Gastroesophageal sphincter (tissue), 4 donors: ENCODE data around the gene NISCH. TPM values are rescaled to one million over a fixed set of nuclear protein-coding genes. Genes with fewer than 3 reads are reported as not detected.
A peak's percentile ranks its signal among the peaks of the same experiment; 100 is the strongest.

Experiments used
- ATAC-seq: fragments of 150-250 bp; one replicate; pipeline ENCODE4 v1.9.1; 2016; ENCODE audit warnings: mild to moderate bottlenecking, moderate library complexity
- H3K27ac ChIP-seq, 4 donors: fragments of 200-600 bp; sonication (generic) in 3 of 4; 1 replicate in 3 of 4; 2 replicates in 1 of 4; pipeline ENCODE4 v1.5.1; 2016 to 2019
- H3K27me3 ChIP-seq: fragments of 200-600 bp; sonication (generic); one replicate; pipeline ENCODE4 v1.5.1; 2019
- H3K36me3 ChIP-seq, 2 donors: fragments of 200-600 bp; sonication (generic); one replicate each; pipeline ENCODE4 v1.5.1; 2019; ENCODE audit warnings: control low read depth in 1 of 2
- H3K4me1 ChIP-seq, 3 donors: fragments of 200-600 bp; sonication (generic); 1 replicate in 2 of 3; 2 replicates in 1 of 3; pipeline ENCODE4 v1.5.1; 2016 to 2019; ENCODE audit warnings: control low read depth in 2 of 3
- H3K4me3 ChIP-seq, 2 donors: fragments of 200-600 bp; sonication (generic); one replicate each; pipeline ENCODE4 v1.5.1; 2019; ENCODE audit warnings: mild to moderate bottlenecking in 1 of 2, moderate library complexity in 1 of 2
- H3K9me3 ChIP-seq, 3 donors: fragments of 200-600 bp; sonication (generic); one replicate each; pipeline ENCODE4 v1.5.1; 2017 to 2019; ENCODE audit warnings: control low read depth in 2 of 3
- EP300 ChIP-seq: sonication (generic); formaldehyde crosslinking; IDR thresholded peaks from one replicate; pipeline ENCODE4 v1.6.1; 2017; ENCODE audit warnings: antibody characterized with exemption, mild to moderate bottlenecking
- POLR2A ChIP-seq, 2 donors: fragments of 450-650 bp; IDR thresholded peaks; one replicate each; pipeline ENCODE4 v1.6.1; 2017; ENCODE audit warnings: antibody characterized with exemption in 2 of 2, mild to moderate bottlenecking in 2 of 2, moderate library complexity in 1 of 2
- POLR2AphosphoS5 ChIP-seq: sonication (generic); formaldehyde crosslinking; IDR thresholded peaks from one replicate; pipeline ENCODE4 v1.6.1; 2017; ENCODE audit warnings: antibody characterized with exemption
- WGBS, 2 donors: methylation state at CpG; one replicate each; pipeline ENCODE4 v1.1.5; 2018; ENCODE audit warnings: low coverage in 1 of 2; 5-methylcytosine and 5-hydroxymethylcytosine counted together
- total RNA-seq, 4 donors: library from RNA; depleted of rRNA; stranded (reverse); fragments of >200 nt; gene quantifications; one replicate each; pipeline ENCODE4 v1.1.0, GENCODE V29; 2016
- TF ChIP-seq, protein P1 (sequence below), 4 experiments: fragments of 200-600 bp in 2 of 4; fragments of 450-650 bp in 2 of 4; sonication (generic) in 1 of 4; IDR thresholded peaks; one replicate each; pipeline ENCODE4 v1.5.1; 2017 to 2019; ENCODE audit warnings: antibody characterized with exemption in 4 of 4, mild to moderate bottlenecking in 2 of 4, moderate library complexity in 2 of 4

Gene NISCH
- total RNA-seq, 4 donors from 2014 or later = 56.7 to 95.9 (median 78.9) TPM

DNA sequence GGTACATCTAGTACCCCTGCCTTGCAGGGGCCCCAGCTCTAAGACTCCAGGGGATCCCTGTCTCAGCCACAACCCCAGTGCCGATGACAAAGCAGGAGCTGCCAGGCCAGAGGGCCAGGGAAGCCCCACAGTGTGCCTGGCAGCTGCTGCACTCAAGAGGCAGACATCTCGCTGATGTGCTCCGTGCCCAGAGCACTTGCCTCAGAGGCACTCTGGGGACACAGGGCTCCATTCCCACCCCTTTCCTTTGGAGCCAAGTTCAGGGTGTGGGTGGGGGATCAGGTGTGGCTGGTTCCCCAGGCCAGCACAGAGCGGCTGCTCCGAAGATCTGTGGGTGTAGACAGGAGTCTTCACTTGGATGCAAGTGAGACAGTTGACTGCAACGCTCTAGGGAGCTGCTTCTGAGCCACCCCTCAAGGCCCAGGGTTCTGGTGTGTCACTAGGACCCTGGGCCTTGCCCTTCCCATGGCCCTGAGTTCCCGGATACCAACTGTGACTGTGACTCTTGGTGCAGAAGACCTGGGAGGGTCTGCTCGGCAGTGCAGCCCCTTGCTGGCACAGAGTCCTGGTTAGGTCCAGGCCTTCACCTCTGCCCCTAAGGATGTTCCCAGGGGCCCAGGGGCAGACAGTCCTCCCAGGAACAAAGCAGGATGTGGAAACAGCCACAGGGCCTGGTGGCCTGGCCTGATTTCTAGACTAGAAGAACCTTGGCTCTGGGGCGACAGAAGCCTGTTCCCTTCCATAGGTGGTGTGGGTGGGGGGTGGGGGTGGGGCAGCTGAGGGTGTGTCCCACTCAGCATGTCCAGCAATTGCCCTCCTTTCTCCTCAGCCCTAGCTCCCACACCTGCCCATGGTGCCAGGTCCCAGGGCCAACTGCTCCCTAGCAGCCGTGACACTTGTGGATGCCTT is 75.8 kb downstream of the NISCH start:
- Histone ChIP-seq H3K27ac (peak overlapping the region in 3 of 4 donors; percentile 78 to 95 (median 81)), H3K27me3 (no peaks in the 10 kb centered on the region), H3K4me1 (peaks cover 5 to 80% (median 45%) of the 10 kb centered on the region in 3 donors), H3K4me3 (no peak overlapping the region), H3K36me3 (peaks cover 0 to 26% of the 10 kb centered on the region in 2 donors), H3K9me3 (no peaks in the 10 kb centered on the region)
- TF ChIP-seq EP300 = no peak
- no peak for TF ChIP-seq POLR2AphosphoS5
- TF ChIP-seq, protein P1, sequence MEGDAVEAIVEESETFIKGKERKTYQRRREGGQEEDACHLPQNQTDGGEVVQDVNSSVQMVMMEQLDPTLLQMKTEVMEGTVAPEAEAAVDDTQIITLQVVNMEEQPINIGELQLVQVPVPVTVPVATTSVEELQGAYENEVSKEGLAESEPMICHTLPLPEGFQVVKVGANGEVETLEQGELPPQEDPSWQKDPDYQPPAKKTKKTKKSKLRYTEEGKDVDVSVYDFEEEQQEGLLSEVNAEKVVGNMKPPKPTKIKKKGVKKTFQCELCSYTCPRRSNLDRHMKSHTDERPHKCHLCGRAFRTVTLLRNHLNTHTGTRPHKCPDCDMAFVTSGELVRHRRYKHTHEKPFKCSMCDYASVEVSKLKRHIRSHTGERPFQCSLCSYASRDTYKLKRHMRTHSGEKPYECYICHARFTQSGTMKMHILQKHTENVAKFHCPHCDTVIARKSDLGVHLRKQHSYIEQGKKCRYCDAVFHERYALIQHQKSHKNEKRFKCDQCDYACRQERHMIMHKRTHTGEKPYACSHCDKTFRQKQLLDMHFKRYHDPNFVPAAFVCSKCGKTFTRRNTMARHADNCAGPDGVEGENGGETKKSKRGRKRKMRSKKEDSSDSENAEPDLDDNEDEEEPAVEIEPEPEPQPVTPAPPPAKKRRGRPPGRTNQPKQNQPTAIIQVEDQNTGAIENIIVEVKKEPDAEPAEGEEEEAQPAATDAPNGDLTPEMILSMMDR (IDR thresholded peaks at IDR 0.05) = no peak
- TF ChIP-seq POLR2A (IDR thresholded peaks at IDR 0.05) = no peak
- WGBS, 2 donors = 80 to 100% methylated on average over 1 to 2 of the region's 10 CpGs
- ATAC-seq = no peak

DNA sequence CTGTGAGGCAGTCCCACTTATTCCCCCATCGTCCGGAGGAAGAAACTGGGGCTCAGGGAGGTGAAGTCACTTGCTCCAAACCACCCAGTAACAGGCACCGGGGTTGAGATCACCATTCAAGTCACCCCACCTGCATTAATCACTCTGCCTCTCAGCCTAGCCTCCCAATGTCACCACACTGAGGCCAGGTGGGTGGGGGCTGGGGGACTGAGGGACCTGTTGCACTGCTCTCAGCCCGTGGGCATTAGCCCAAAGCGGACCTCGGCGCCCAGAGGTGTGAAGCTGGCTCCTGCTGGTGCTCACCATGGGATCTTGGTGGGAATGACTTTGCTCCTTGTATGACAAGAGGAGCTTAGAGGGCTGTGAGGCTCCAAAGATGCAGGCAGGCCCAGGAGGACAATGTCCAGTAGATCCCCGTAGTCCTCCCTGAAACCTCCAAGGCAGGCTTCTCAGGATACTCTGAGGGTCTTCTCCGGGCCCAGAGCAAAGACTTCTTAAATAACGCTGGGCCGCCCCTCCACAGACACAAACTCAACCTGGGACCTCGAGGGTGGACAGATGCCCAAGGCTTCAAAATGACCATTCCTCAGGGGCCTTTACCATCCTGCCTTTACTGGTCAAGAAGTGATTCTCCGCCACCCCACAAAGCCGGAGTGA is 76.6 kb downstream of the NISCH start:
- ATAC-seq = no peak
- TF ChIP-seq, protein P1 (IDR thresholded peaks at IDR 0.05) = no peak
- TF ChIP-seq EP300 = no peak
- TF ChIP-seq POLR2A (IDR thresholded peaks at IDR 0.05) = no peak
- TF ChIP-seq POLR2AphosphoS5 = no peak
- peak overlapping the region in 1 of 2 donors; percentile 74 for H3K4me3 ChIP-seq
- H3K27me3 ChIP-seq = no peaks in the 10 kb centered on the region
- H3K36me3 ChIP-seq = peaks cover 0 to 20% of the 10 kb centered on the region in 2 donors
- no peaks in the 10 kb centered on the region for H3K9me3 ChIP-seq
- peak overlapping the region in 3 of 4 donors; percentile 78 to 95 (median 81) for H3K27ac ChIP-seq
- peaks cover 5 to 73% (median 45%) of the 10 kb centered on the region in 3 donors for H3K4me1 ChIP-seq
- WGBS, 2 donors = 72% methylated on average over 3 of the region's 14 CpGs; no CpG with 5 or more reads in 1 of the 2 donors

DNA sequence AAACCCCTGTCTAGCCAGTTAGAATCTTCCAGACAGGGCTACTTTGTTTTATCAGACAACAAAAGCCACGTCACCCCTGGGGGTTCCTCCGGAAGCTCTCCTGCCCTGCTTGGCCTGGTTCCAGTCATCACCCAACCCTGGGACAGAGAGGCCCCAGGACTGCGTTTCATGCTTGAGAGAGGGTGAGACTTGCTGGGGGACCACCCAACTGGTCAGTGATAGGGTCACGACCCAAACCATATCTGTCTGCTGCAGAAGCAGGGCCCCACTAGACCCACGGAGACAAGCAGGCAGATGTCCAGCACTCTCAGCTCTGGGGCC is 77.1 kb downstream of the NISCH start:
- H3K36me3 ChIP-seq = peaks cover 0 to 15% of the 10 kb centered on the region in 2 donors
- H3K4me1 ChIP-seq = peaks cover 5 to 78% (median 45%) of the 10 kb centered on the region in 3 donors
- H3K9me3 ChIP-seq = no peaks in the 10 kb centered on the region
- ATAC-seq = no peak
- H3K27ac ChIP-seq = peak overlapping the region in 3 of 4 donors; percentile 78 to 95 (median 81)
- TF ChIP-seq, protein P1 (IDR thresholded peaks at IDR 0.05) = no peak
- TF ChIP-seq EP300 = no peak
- no peak for TF ChIP-seq POLR2AphosphoS5
- no peak for TF ChIP-seq POLR2A (IDR thresholded peaks at IDR 0.05)
- no peaks in the 10 kb centered on the region for H3K27me3 ChIP-seq
- peak overlapping the region; percentile 74 to 75 for H3K4me3 ChIP-seq
- no CpG with 5 or more reads among the region's 5 CpGs for WGBS, 2 donors

DNA sequence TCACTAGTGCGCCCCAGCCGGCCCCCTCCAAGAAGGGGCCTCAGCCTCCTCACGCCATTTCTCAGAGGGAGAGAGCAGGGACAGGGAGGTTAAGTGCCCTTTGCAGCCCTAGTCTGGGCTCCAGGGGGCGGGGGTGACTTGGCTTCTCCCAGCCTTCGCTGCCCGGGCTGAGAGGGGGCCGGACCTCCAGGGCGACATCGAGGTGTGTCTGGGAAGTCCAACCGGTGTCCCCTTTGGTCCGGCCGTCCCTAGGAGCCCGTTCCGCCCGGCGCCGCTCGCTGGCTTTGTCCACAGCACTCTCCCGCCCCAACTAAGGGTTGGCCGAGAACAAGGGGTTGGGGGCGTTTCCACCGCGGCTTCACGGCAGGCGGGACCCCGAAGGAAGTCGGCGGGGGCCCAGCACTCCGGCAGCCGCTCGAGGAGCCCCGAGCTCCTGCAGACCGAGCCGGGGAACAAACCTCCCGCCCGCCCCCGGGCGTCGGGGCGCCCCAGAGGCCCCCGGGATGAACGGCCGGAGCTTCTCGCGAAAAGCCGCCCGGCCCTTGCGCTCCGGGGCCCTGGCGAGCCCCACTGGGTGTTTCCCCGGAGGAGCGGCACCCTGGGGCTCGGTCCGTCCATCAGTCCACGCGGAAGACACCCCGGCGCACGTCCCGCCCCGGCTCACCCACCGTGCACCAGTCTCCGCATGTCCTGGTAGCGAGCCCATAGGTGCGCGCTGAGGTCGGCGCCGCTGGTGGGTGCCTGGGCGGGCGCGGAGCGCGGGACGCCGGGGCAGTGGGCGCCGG is 77.6 kb downstream of the NISCH start:
- Histone ChIP-seq H3K27ac (peak overlapping the region; percentile 12 to 95 (median 80)), H3K36me3 (peaks cover 0 to 10% of the 10 kb centered on the region in 2 donors), H3K4me3 (peak overlapping the region; percentile 74 to 75), H3K9me3 (no peaks in the 10 kb centered on the region), H3K4me1 (peaks cover 5 to 84% (median 51%) of the 10 kb centered on the region in 3 donors), H3K27me3 (no peaks in the 10 kb centered on the region)
- no peak for TF ChIP-seq EP300
- TF ChIP-seq POLR2A (IDR thresholded peaks at IDR 0.05) = no peak
- TF ChIP-seq POLR2AphosphoS5 = no peak
- TF ChIP-seq, protein P1 (IDR thresholded peaks at IDR 0.05) = no peak
- no peak for ATAC-seq
- WGBS, 2 donors = 0% methylated on average over 10 of the region's 78 CpGs; no CpG with 5 or more reads in 1 of the 2 donors
